Fibroblast of skin of left biceps (primary cell): Measurements from ENCODE around the gene SLC30A3.

ENCODE experiments used
- DNase-seq, 2 experiments: peaks; one replicate each; pipeline ENCODE4 v3.0.0-alpha.2; 2013; ENCODE audit warnings: low read depth in 2 of 2

The SLC30A3 gene

DNA sequence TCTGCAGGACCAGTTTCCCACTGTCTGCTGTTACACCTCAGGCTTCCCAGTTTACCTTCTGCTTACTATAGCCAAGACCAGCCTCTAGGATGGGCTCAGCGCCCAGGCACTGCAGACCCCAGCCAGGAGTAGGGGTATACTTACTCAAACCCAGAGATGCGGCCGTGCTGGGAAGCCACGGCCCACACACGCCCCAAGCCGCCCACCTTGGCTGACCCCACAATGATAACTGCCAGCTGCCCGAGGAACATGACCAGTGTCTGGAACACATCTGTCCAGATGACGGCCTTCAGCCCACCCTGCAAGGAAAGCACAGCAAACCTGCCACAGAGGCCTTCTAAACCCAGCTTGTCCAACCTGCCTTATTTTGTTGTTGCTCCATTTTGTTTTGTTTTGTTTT lies 57.6 kb downstream of the SLC30A3 start:
- no peak for DNase-seq

- DNase-seq: no peak
Observed at GRCh38 chr2:27204566-27204965, 58.3 kb downstream of the SLC30A3 start.

DNA sequence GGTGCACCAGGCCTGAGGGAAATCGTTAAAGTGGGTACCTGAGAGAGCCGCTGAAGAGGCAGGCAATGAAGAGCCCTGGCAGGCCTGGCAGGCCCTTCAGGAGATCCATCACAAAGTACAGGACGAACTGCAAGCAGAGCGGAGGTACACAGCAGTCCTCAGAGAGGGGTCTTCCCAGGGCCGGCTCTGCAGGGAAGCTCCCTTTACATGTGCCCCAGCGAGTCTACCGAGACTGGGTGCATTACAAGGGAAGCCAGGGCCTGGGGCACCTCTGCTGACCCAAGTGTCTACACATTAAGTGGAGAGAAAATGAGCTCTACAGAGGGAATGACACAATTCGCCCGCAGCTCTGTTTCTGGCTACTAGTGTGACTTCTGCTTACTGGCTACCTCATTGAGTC lies 59.1 kb downstream of the SLC30A3 start:
- DNase-seq: no peak
